Fibroblast of pulmonary artery (primary cell): ENCODE measurements around the gene HSF4.
"Not testable (repeated sequence)": the region's sequence is repeated elsewhere in the genome, so short reads cannot be mapped to it uniquely, and the experiment has no call there.

Source experiments
- DNase-seq: peaks from one replicate; pipeline ENCODE4 v3.0.0-alpha.2; 2010; ENCODE audit warnings: low read depth
- H3K4me3 ChIP-seq: replicated peaks from 2 replicates; pipeline ENCODE4 v1.5.1; 2011; ENCODE audit warnings: low read depth, mild to moderate bottlenecking, control low read depth, low read length, moderate library complexity
- TF ChIP-seq, protein P1 (sequence below): IDR thresholded peaks from 2 replicates; pipeline ENCODE4 v1.5.1; 2011; ENCODE audit warnings: mild to moderate bottlenecking, control low read depth, low read length, inconsistent platforms; ENCODE audit errors: missing control alignments

The HSF4 gene, protein sequence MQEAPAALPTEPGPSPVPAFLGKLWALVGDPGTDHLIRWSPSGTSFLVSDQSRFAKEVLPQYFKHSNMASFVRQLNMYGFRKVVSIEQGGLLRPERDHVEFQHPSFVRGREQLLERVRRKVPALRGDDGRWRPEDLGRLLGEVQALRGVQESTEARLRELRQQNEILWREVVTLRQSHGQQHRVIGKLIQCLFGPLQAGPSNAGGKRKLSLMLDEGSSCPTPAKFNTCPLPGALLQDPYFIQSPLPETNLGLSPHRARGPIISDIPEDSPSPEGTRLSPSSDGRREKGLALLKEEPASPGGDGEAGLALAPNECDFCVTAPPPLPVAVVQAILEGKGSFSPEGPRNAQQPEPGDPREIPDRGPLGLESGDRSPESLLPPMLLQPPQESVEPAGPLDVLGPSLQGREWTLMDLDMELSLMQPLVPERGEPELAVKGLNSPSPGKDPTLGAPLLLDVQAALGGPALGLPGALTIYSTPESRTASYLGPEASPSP

DNA sequence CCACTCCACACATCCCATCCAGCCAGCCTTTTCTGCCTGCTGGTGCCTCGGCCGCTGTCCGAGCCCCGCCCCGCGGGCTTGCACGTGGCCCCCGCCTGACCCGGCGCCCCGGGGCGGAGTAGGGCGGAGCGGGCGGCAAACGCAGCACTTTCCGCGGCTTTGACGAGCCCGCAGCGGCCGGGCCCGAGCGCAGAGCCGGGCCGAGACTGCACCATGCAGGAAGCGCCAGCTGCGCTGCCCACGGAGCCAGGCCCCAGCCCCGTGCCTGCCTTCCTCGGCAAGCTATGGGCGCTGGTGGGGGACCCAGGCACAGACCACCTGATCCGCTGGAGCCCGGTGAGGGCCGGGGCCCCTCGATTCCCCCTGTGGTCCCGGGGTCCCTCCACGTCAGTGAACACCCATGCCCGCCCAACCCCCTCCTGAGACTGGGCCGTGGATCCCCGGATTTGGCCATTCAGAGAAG, at the start of gene HSF4:
TSS of gene HSF4 (plus strand) at position 147 of the 463 bp plus-strand sequence. CDS start at position 214, 67 bp downstream.
- DNase-seq: no peak
- no peak within 1 kb of the TSS for H3K4me3 ChIP-seq
- TF ChIP-seq, protein P1, sequence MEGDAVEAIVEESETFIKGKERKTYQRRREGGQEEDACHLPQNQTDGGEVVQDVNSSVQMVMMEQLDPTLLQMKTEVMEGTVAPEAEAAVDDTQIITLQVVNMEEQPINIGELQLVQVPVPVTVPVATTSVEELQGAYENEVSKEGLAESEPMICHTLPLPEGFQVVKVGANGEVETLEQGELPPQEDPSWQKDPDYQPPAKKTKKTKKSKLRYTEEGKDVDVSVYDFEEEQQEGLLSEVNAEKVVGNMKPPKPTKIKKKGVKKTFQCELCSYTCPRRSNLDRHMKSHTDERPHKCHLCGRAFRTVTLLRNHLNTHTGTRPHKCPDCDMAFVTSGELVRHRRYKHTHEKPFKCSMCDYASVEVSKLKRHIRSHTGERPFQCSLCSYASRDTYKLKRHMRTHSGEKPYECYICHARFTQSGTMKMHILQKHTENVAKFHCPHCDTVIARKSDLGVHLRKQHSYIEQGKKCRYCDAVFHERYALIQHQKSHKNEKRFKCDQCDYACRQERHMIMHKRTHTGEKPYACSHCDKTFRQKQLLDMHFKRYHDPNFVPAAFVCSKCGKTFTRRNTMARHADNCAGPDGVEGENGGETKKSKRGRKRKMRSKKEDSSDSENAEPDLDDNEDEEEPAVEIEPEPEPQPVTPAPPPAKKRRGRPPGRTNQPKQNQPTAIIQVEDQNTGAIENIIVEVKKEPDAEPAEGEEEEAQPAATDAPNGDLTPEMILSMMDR: no peak

GRCh38 chr16:67114793-67115192, 49.8 kb upstream of the HSF4 start:
- no peak for DNase-seq
- TF ChIP-seq, protein P1: no peak
- H3K4me3 ChIP-seq: no peak overlapping the region

- TF ChIP-seq, protein P1: no peak
- DNase-seq: peak; percentile 60
- H3K4me3 ChIP-seq: no peak overlapping the region
These were observed 48.9 kb upstream of the HSF4 start for GRCh38 chr16:67115639-67116038.

GRCh38 chr16:67116388-67117311, 47.9 kb upstream of the HSF4 start:
- DNase-seq: peak; percentile 46
- TF ChIP-seq, protein P1: no peak
- H3K4me3 ChIP-seq: no peak overlapping the region

GRCh38 chr16:67117716-67118115, 46.8 kb upstream of the HSF4 start:
- H3K4me3 ChIP-seq: no peak overlapping the region

DNA sequence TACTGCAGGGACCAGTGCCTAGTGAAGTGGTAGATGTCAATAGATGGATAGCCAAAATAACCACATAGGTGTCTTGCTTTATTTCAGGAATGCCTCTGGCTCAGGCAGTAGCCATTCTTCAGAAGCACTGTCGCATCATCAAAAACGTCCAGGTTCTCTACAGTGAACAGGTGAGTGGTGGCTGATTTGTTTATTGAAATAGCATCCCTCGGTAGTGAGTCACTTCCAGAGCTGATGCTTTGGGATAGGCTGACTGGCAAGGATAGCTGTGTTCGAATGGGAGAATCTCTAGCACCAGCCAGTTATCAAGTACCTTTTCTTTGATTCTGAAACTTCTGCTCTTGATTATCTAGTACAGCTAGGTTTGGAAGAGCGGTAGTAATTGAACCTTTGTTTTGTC, 44.5 kb upstream of the HSF4 start:
- TF ChIP-seq, protein P1: no peak
- no peak overlapping the region for H3K4me3 ChIP-seq
- DNase-seq: no peak

More at GRCh38 chr16:67117716-67118115, 46.8 kb upstream of the HSF4 start:
- TF ChIP-seq, protein P1: no peak
- no peak for DNase-seq

- H3K4me3 ChIP-seq: not testable (repeated sequence)
These were observed 41.7 kb upstream of the HSF4 start for GRCh38 chr16:67122799-67123198.

More at GRCh38 chr16:67122799-67123198, 41.7 kb upstream of the HSF4 start:
- DNase-seq: not testable (repeated sequence)
